ENCODE measurements around the gene LLPH. TPM values are rescaled to one million over a fixed set of nuclear protein-coding genes. Genes with fewer than 3 reads are reported as not detected.

The LLPH gene
- total RNA-seq, result 7.2 TPM

DNA sequence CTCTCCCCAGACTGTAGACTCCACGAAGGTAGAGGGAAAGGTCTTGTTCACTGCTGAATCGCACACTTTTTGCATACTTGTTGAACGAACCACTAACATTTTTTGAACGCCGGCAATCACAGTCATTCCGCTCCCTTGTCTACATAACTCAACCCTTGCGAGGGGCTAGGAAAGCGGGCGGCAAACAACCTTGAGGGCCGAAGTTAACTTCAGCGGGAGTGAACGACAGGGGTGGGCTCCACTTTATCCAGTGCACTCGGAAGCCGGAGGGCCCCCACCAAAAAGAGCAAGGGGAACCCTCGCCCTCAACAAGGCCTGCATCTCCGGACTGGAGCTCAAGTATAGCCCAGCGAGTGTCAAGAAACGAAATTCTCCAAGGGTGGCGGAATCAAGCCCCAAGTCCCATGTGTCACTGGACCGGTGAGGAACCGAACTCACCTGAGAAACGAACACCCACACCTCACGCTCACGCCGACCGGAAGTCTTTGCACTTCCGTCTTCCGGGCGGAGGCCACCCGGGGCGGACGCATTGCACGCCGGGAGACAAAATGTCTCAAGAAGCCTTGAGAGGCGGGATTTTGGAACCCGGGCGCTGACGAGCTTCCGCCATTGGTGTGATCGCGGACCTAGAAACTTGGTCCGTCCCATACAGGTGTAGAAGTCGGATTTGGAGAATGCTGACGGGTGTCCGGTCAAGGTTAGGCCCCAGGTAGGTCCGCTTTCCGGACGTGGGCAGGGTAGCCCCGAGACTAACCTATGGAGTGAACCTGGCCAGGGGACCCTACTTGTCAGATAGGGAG lies at the start of gene LLPH:
Gene LLPH, minus strand, starts transcription at position 484 of the 800 bp plus-strand sequence. CDS start 1,644 bp downstream, outside the sequence.

DNA sequence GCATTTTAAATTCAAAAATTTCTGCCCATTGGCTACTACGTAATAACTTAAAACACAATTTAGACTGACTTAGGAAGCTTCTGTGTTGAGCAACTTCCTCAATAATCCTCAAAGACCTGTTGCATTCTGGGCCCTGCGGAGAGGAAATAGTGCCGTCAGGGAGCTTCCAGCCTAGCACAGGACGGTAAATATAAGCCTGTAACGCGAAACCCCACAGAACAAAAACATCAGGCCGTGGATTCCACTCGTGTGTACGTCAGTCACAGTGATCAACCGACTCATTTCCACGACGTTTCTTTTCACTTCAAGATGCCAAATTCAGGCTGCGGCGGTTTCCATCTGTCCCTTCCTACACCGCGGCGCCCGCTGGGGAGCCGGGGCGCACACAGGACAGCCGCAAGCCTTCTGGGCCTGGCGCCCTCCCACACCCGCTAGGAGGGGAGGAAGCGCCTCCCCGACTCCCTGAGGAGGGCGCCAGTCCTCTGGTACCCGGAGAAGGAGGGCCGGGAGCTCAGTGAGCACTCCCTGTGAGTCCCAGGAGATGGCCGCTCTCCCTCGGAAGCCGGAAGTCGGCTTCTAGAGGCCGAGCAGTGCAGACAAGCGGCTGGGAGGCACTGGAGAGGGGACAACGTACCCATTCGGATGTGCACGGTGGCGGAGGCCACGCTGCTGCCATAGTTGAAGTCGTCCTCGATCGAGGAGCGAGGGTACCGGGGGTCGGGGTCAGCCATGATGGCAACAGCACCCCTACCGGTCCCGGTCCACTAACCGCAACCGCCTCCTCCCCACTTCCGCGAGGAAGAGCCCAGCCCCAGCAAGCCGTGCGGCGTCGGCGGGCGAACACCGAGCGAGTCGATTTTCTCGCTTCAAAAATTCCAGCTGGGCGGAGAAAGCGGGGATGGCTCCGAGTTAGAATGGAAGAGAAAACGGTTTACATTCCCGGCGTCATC lies 38.9 kb upstream of the LLPH start, which contains the start of gene TMBIM4:
Gene TMBIM4, minus strand, starts transcription at position 776 of the 950 bp plus-strand sequence. Its CDS starts 45 bp downstream, at position 731.

Other genes with a start within 250 kb of the LLPH start
- 37.1 TPM for gene TMBIM4, start 39.2 kb upstream of the LLPH start, total RNA-seq
- 4.4 TPM for gene IRAK3, start 58.5 kb upstream of the LLPH start, total RNA-seq
- gene HELB, start 171.7 kb upstream of the LLPH start, total RNA-seq, result 6.0 TPM

All from diencephalon (tissue), 1 donor.